Measurements from ENCODE around the gene MYO15A. TPM values are rescaled to one million over a fixed set of nuclear protein-coding genes. Genes with fewer than 3 reads are reported as not detected.
A peak's percentile ranks its signal among the peaks of the same experiment; 100 is the strongest.

Gene MYO15A
- total RNA-seq, 2 donors from 2014 or later, result 0.75 to 2.4 TPM

GRCh38 chr17:18148586-18148985, 40.0 kb downstream of the MYO15A start:
- intact Hi-C loops (cut with DNase I, micrococcal nuclease), result no loop called here
- ATAC-seq (no peak), DNase-seq (no peak)

- DNase-seq (no peak), ATAC-seq (no peak)
- intact Hi-C loops (cut with DNase I, micrococcal nuclease), result no loop called here
Measured at GRCh38 chr17:18151290-18151689, 42.7 kb downstream of the MYO15A start.

GRCh38 chr17:18155179-18155578, 46.6 kb downstream of the MYO15A start:
- ATAC-seq, result no peak
- intact Hi-C loops (cut with DNase I, micrococcal nuclease), result no loop called here
- no peak for DNase-seq

- intact Hi-C loops (cut with DNase I, micrococcal nuclease), result no loop called here
- ATAC-seq, result no peak
- DNase-seq, result no peak
Measured at GRCh38 chr17:18156171-18156975, 47.8 kb downstream of the MYO15A start.

GRCh38 chr17:18156976-18157280, 48.4 kb downstream of the MYO15A start:
- intact Hi-C loops (cut with DNase I, micrococcal nuclease), result no loop called here
- DNase-seq, result no peak
- no peak for ATAC-seq

GRCh38 chr17:18157354-18157985, 48.9 kb downstream of the MYO15A start:
- ATAC-seq, result no peak
- no peak for DNase-seq
- intact Hi-C loops (cut with DNase I, micrococcal nuclease), result no loop called here

- DNase-seq, result peak; percentile 97 to 99
- intact Hi-C loops (cut with DNase I, micrococcal nuclease), result no loop called here
- ATAC-seq, result peak; percentile 85
Measured at GRCh38 chr17:18158022-18158600, 49.6 kb downstream of the MYO15A start.

- no peak for ATAC-seq
- no peak for DNase-seq
Measured at GRCh38 chr17:18159551-18160120, 51.1 kb downstream of the MYO15A start.

GRCh38 chr17:18160128-18160856, 51.7 kb downstream of the MYO15A start:
- DNase-seq (no peak), ATAC-seq (no peak)
- intact Hi-C loops (cut with DNase I, micrococcal nuclease), result no loop called here

More at GRCh38 chr17:18159551-18160120, 51.1 kb downstream of the MYO15A start:
- intact Hi-C loops (cut with DNase I, micrococcal nuclease), result no loop called here

GRCh38 chr17:18161207-18162145, 52.9 kb downstream of the MYO15A start:
- ATAC-seq (no peak), DNase-seq (no peak)
- intact Hi-C loops (cut with DNase I, micrococcal nuclease), result no loop called here

- intact Hi-C loops (cut with DNase I, micrococcal nuclease), result no loop called here
- ATAC-seq, result peak; percentile 22
- no peak for DNase-seq
Measured at GRCh38 chr17:18163547-18163946, 55.0 kb downstream of the MYO15A start.

GRCh38 chr17:18166894-18167293, 58.3 kb downstream of the MYO15A start:
- intact Hi-C loops (cut with DNase I, micrococcal nuclease), result no loop called here
- peak; percentile 37 for ATAC-seq
- no peak for DNase-seq

GRCh38 chr17:18167421-18167820, 58.9 kb downstream of the MYO15A start:
- no peak for ATAC-seq
- intact Hi-C loops (cut with DNase I, micrococcal nuclease), result no loop called here

GRCh38 chr17:18172531-18173278, 64.1 kb downstream of the MYO15A start:
- DNase-seq (no peak), ATAC-seq (no peak)
- intact Hi-C loops (cut with DNase I, micrococcal nuclease), result no loop called here

More at GRCh38 chr17:18167421-18167820, 58.9 kb downstream of the MYO15A start:
- no peak for DNase-seq

- DNase-seq (no peak), ATAC-seq (no peak)
- intact Hi-C loops (cut with DNase I, micrococcal nuclease), result no loop called here
Measured at GRCh38 chr17:18173740-18174139, 65.2 kb downstream of the MYO15A start.

- intact Hi-C loops (cut with DNase I, micrococcal nuclease), result no loop called here
- ATAC-seq (no peak), DNase-seq (no peak)
Measured at GRCh38 chr17:18176176-18176575, 67.6 kb downstream of the MYO15A start.

GRCh38 chr17:18177133-18177532, 68.6 kb downstream of the MYO15A start:
- ATAC-seq (no peak), DNase-seq (no peak)
- intact Hi-C loops (cut with DNase I, micrococcal nuclease), result no loop called here

- ATAC-seq (no peak), DNase-seq (no peak)
- intact Hi-C loops (cut with DNase I, micrococcal nuclease), result no loop called here
Measured at GRCh38 chr17:18177722-18178121, 69.2 kb downstream of the MYO15A start.

All from left colon (tissue), 2 donors.